IMR-90 (cell line): Measurements from ENCODE around the gene MOB3B. TPM values are rescaled to one million over a fixed set of nuclear protein-coding genes. Genes with fewer than 3 reads are reported as not detected.

ENCODE experiments used
- ATAC-seq: fragments of 200-7000 bp; cut with Tn5 transposase; 2 replicates; pipeline ENCODE4 v1.9.1; 2020; ENCODE audit warnings: low read depth, mild to moderate bottlenecking, moderate library complexity
- BruUV-seq: library from RNA; stranded (reverse); fragments of 400-500 nt; replicated peaks from 2 replicates; lab custom pipeline; 2021; lab: Mats Ljungman, UMichigan
- CTCF ChIA-PET: fragments of 300-600 bp; formaldehyde crosslinking; extraction: SDS; loops from one replicate; lab custom pipeline; 2021; ENCODE audit warnings: antibody characterized with exemption; lab: Yijun Ruan, JAX
- POLR2A ChIA-PET: fragments of 300-600 bp; sonication (Branson Sonifier 250); formaldehyde crosslinking; loops from one replicate; lab custom pipeline; 2022; ENCODE audit warnings: antibody characterized with exemption; ENCODE audit not compliant: unreplicated experiment; lab: Charles Lee
- DNase-seq: peaks from one replicate; pipeline ENCODE4 v3.0.0; 2013
- H2AFZ ChIP-seq: replicated peaks from 2 replicates; pipeline ENCODE3; 2013; ENCODE audit warnings: low read length, mild to moderate bottlenecking; ENCODE audit not compliant: poor library complexity
- H2AK5ac ChIP-seq: 2 replicates; pipeline ENCODE4 v1.6.1; 2013; ENCODE audit warnings: low read depth, low read length, inconsistent platforms
- H2AK9ac ChIP-seq: replicated peaks from 2 replicates; pipeline ENCODE3; 2013; ENCODE audit warnings: mild to moderate bottlenecking, low read depth, low read length, moderate library complexity; ENCODE audit not compliant: poor library complexity
- H2BK120ac ChIP-seq: 2 replicates; pipeline ENCODE4 v1.6.1; 2013; ENCODE audit warnings: low read depth, low read length, inconsistent platforms
- H2BK15ac ChIP-seq: 3 replicates; pipeline ENCODE4 v1.6.1; 2013; ENCODE audit warnings: low read depth, low read length, inconsistent platforms
- H2BK20ac ChIP-seq: 2 replicates; pipeline ENCODE4 v1.6.1; 2013; ENCODE audit warnings: low read depth, mild to moderate bottlenecking, inconsistent platforms, low read length, moderate library complexity
- H2BK5ac ChIP-seq: 2 replicates; pipeline ENCODE4 v1.6.1; 2013; ENCODE audit warnings: mild to moderate bottlenecking, low read depth, low read length, inconsistent platforms; ENCODE audit not compliant: poor library complexity, severe bottlenecking
- H3K14ac ChIP-seq: replicated peaks from 2 replicates; pipeline ENCODE4 v1.6.1; 2013; ENCODE audit warnings: low read depth, low read length, inconsistent platforms
- H3K18ac ChIP-seq: 2 replicates; pipeline ENCODE4 v1.6.1; 2013; ENCODE audit warnings: low read depth, low read length, control low read depth
- H3K23ac ChIP-seq: 2 replicates; pipeline ENCODE4 v1.6.1; 2013; ENCODE audit warnings: low read depth, low read length, inconsistent platforms
- H3K27ac ChIP-seq: 2 replicates; pipeline ENCODE4 v1.5.1; 2013; ENCODE audit warnings: mild to moderate bottlenecking, control low read depth, low read length; ENCODE audit not compliant: insufficient read depth
- H3K27me3 ChIP-seq: 2 replicates; pipeline ENCODE4 v1.6.1; 2013; ENCODE audit warnings: low read length; ENCODE audit not compliant: control insufficient read depth, insufficient read depth
- H3K36me3 ChIP-seq: 2 replicates; pipeline ENCODE4 v1.6.1; 2013; ENCODE audit warnings: low read length, mixed read lengths; ENCODE audit not compliant: control insufficient read depth, insufficient read depth
- H3K4ac ChIP-seq: 2 replicates; pipeline ENCODE4 v1.6.1; 2013; ENCODE audit warnings: low read depth, low read length, inconsistent platforms
- H3K4me1 ChIP-seq: 2 replicates; pipeline ENCODE4 v1.6.1; 2013; ENCODE audit warnings: low read length, mixed read lengths; ENCODE audit not compliant: control insufficient read depth, insufficient read depth
- H3K4me2 ChIP-seq: 2 replicates; pipeline ENCODE4 v1.6.1; 2013; ENCODE audit warnings: low read depth, mild to moderate bottlenecking, control low read depth, low read length, moderate library complexity
- H3K4me3 ChIP-seq: 2 replicates; pipeline ENCODE4 v1.5.1; 2013; ENCODE audit warnings: low read depth, mild to moderate bottlenecking, control low read depth, low read length, moderate library complexity; ENCODE audit not compliant: insufficient read depth
- H3K56ac ChIP-seq: 2 replicates; pipeline ENCODE4 v1.6.1; 2013; ENCODE audit warnings: low read length, inconsistent platforms; ENCODE audit not compliant: insufficient read depth; ENCODE audit errors: extremely low read depth
- H3K79me1 ChIP-seq, 2 experiments: 2 replicates each; pipeline ENCODE4 v1.6.1; 2013; ENCODE audit warnings: low read length in 2 of 2, inconsistent platforms in 1 of 2, low read depth in 1 of 2
- H3K9ac ChIP-seq: 2 replicates; pipeline ENCODE4 v1.6.1; 2013; ENCODE audit warnings: low read depth, low read length, control low read depth
- H3K9me1 ChIP-seq: 2 replicates; pipeline ENCODE4 v1.6.1; 2013; ENCODE audit warnings: low read length, inconsistent platforms; ENCODE audit not compliant: insufficient read depth
- H3K9me3 ChIP-seq: 2 replicates; pipeline ENCODE4 v1.6.1; 2013; ENCODE audit warnings: low read length; ENCODE audit not compliant: control insufficient read depth, insufficient read depth
- H4K20me1 ChIP-seq: 2 replicates; pipeline ENCODE4 v1.6.1; 2013; ENCODE audit warnings: low read length, inconsistent platforms; ENCODE audit not compliant: insufficient read depth
- H4K5ac ChIP-seq: 2 replicates; pipeline ENCODE4 v1.6.1; 2013; ENCODE audit warnings: mild to moderate bottlenecking, low read depth, low read length, control low read depth
- H4K8ac ChIP-seq, 2 experiments: 2 replicates each; pipeline ENCODE4 v1.6.1; 2013; ENCODE audit warnings: low read depth in 2 of 2, low read length in 2 of 2, control low read depth in 1 of 2, inconsistent platforms in 1 of 2
- H4K91ac ChIP-seq: 2 replicates; pipeline ENCODE4 v1.6.1; 2013; ENCODE audit warnings: low read depth, low read length, inconsistent platforms; ENCODE audit not compliant: insufficient read depth
- BHLHE40 ChIP-seq: fragments of 150-350 bp; IDR thresholded peaks from 2 replicates; pipeline ENCODE4 v1.6.1; 2016; ENCODE audit warnings: mild to moderate bottlenecking, low read depth, low read length
- CEBPB ChIP-seq: IDR thresholded peaks from 2 replicates; pipeline ENCODE4 v1.6.1; 2012; ENCODE audit warnings: low read depth, low read length, improper control_type of control experiment
- CHD1 ChIP-seq: IDR thresholded peaks from 2 replicates; pipeline ENCODE4 v1.6.1; 2012; ENCODE audit warnings: low read depth, low read length, improper control_type of control experiment
- CTCF ChIP-seq: conservative IDR thresholded peaks from 2 replicates; pipeline ENCODE4 v1.5.1; 2012; ENCODE audit warnings: mild to moderate bottlenecking, low read depth, low read length, improper control_type of control experiment
- ELK1 ChIP-seq: fragments of 150-350 bp; IDR thresholded peaks from 2 replicates; pipeline ENCODE4 v1.6.1; 2016; ENCODE audit warnings: low read depth, mild to moderate bottlenecking, low read length, moderate library complexity, borderline replicate concordance
- FOS ChIP-seq: fragments of 150-350 bp; IDR thresholded peaks from 2 replicates; pipeline ENCODE4 v1.6.1; 2016; ENCODE audit warnings: low read depth, low read length
- MAFK ChIP-seq: IDR thresholded peaks from 2 replicates; pipeline ENCODE4 v1.6.1; 2012; ENCODE audit warnings: low read depth, low read length, improper control_type of control experiment
- MAZ ChIP-seq: IDR thresholded peaks from 2 replicates; pipeline ENCODE4 v1.6.1; 2012; ENCODE audit warnings: low read depth, mild to moderate bottlenecking, low read length, improper control_type of control experiment, moderate library complexity, borderline replicate concordance
- MXI1 ChIP-seq: IDR thresholded peaks from 2 replicates; pipeline ENCODE4 v1.6.1; 2012; ENCODE audit warnings: low read depth, mild to moderate bottlenecking, low read length, moderate library complexity, borderline replicate concordance
- NFE2L2 ChIP-seq: fragments of 150-350 bp; IDR thresholded peaks from 2 replicates; pipeline ENCODE4 v1.6.1; 2016; ENCODE audit warnings: low read depth, mild to moderate bottlenecking, low read length
- RAD21 ChIP-seq: IDR thresholded peaks from 2 replicates; pipeline ENCODE4 v1.6.1; 2012; ENCODE audit warnings: low read length, improper control_type of control experiment
- RCOR1 ChIP-seq: IDR thresholded peaks from 2 replicates; pipeline ENCODE4 v1.6.1; 2012; ENCODE audit warnings: mild to moderate bottlenecking, low read length, improper control_type of control experiment; ENCODE audit not compliant: insufficient replicate concordance
- RFX5 ChIP-seq: IDR thresholded peaks from 2 replicates; pipeline ENCODE4 v1.8.0; 2012; ENCODE audit warnings: low read depth, mild to moderate bottlenecking, low read length, moderate library complexity
- SMC3 ChIP-seq: fragments of 150-350 bp; IDR thresholded peaks from 2 replicates; pipeline ENCODE4 v1.6.1; 2016; ENCODE audit warnings: low read depth, mild to moderate bottlenecking, antibody characterized with exemption, low read length, moderate library complexity
- USF2 ChIP-seq: fragments of 150-350 bp; IDR thresholded peaks from 2 replicates; pipeline ENCODE4 v1.6.1; 2017; ENCODE audit warnings: mild to moderate bottlenecking, antibody characterized with exemption, low read length, low read depth
- WGBS, 2 experiments: methylation state at CpG; one replicate each; pipeline versions ENCODE4 v1.1.5 to v1.1.7; 2013; ENCODE audit warnings: missing lambda C conversion rate in 2 of 2; ENCODE audit not compliant: insufficient read length in 1 of 2; ENCODE audit errors: extremely low coverage in 2 of 2; 5-methylcytosine and 5-hydroxymethylcytosine counted together
- dilution Hi-C: fragments of 300-500 bp; cut with HindIII; formaldehyde crosslinking; loops from one replicate; pipeline ENCODE4 v1.14.3; 2018; ENCODE audit warnings: low sequenced_read_pairs; ENCODE audit not compliant: unreplicated experiment
- in situ Hi-C: fragments of 300-500 bp; cut with MboI; formaldehyde crosslinking; loops from 3 replicates; pipeline ENCODE4 v1.14.3; 2019; ENCODE audit warnings: low sequenced_read_pairs, inconsistent platforms, mixed read lengths
- intact Hi-C: fragments of 100-400 bp; cut with micrococcal nuclease; formaldehyde crosslinking; loops from 2 replicates; pipeline ENCODE4 v1.10.0; 2022
- polyA plus RNA-seq, 3 experiments: library from polyadenylated mRNA; depleted of rRNA; stranded (reverse); fragments of >200 nt; gene quantifications; 2 replicates each; pipeline ENCODE4 v1.2.3, GENCODE V29; 2012; ENCODE audit warnings: low replicate concordance in 1 of 3
- total RNA-seq: library from RNA; depleted of rRNA; stranded (reverse); fragments of >200 nt; gene quantifications from 2 replicates; pipeline ENCODE4 v1.2.3, GENCODE V29; 2012

Gene MOB3B
- total and polyA plus RNA-seq, 2 of the 4 experiments (the other 2 are of a cell fraction), result under 0.01 to 0.02 TPM

GRCh38 chr9:27340961-27341511 is 188.6 kb downstream of the MOB3B start:
- H3K18ac ChIP-seq, result no peak overlapping the region
- no peak overlapping the region for H4K91ac ChIP-seq
- no peak overlapping the region for H3K4me3 ChIP-seq
- POLR2A ChIA-PET, result no interaction called here
- peaks cover 34% of the 10 kb centered on the region for H3K27me3 ChIP-seq
- no peak overlapping the region for H3K27ac ChIP-seq
- H3K79me1 ChIP-seq, result no peaks in the 10 kb centered on the region
- H3K23ac ChIP-seq, result no peak overlapping the region
- no peak overlapping the region for H3K4me2 ChIP-seq
- H2AFZ ChIP-seq, result no peak overlapping the region
- no peak overlapping the region for H2BK120ac ChIP-seq
- H2AK5ac ChIP-seq, result no peak overlapping the region
- H3K36me3 ChIP-seq, result no peaks in the 10 kb centered on the region
- H3K56ac ChIP-seq, result no peak overlapping the region
- BruUV-seq, result no TSS peak
- H2BK20ac ChIP-seq, result no peak overlapping the region
- no peak overlapping the region for H3K14ac ChIP-seq
- H3K9me1 ChIP-seq, result no peaks in the 10 kb centered on the region; the same call in 1 of the 2 replicates
- H4K8ac ChIP-seq, result no peak overlapping the region
- dilution Hi-C loops (no loop called here), in situ Hi-C loops (no loop called here), intact Hi-C loops (no loop called here)
- no peak overlapping the region for H3K4ac ChIP-seq
- H2BK15ac ChIP-seq, result no peak overlapping the region
- no peak for DNase-seq
- no CpG with 5 or more reads among the region's 7 CpGs for whole genome bisulfite sequencing, 2 experiments
- ATAC-seq, result no peak
- CTCF ChIA-PET, result no interaction called here
- H4K5ac ChIP-seq, result no peak overlapping the region
- no peaks in the 10 kb centered on the region for H3K9me3 ChIP-seq
- TF ChIP-seq RAD21 (no peak), USF2 (no peak), CEBPB (no peak), MAFK (no peak), RFX5 (no peak), RCOR1 (no peak), MAZ (no peak), MXI1 (no peak), CTCF (no peak), CHD1 (no peak), BHLHE40 (no peak), ELK1 (no peak), NFE2L2 (no peak), FOS (no peak), SMC3 (no peak)
- no peaks in the 10 kb centered on the region for H4K20me1 ChIP-seq
- no peak overlapping the region for H3K9ac ChIP-seq
- no peaks in the 10 kb centered on the region; the same call in 1 of the 2 replicates for H3K4me1 ChIP-seq
- H2AK9ac ChIP-seq, result no peak overlapping the region
- no peak overlapping the region for H2BK5ac ChIP-seq
